HG03460 (cell line): ENCODE measurements around the gene SMYD4.
"Not testable (repeated sequence)": the region's sequence is repeated elsewhere in the genome, so short reads cannot be mapped to it uniquely, and the experiment has no call there.

Source experiments
- ATAC-seq: cut with Tn5 transposase; IDR thresholded peaks from one replicate; pipeline ENCODE4 v1.9.1; 2021; ENCODE audit not compliant: unreplicated experiment

SMYD4 gene

DNA sequence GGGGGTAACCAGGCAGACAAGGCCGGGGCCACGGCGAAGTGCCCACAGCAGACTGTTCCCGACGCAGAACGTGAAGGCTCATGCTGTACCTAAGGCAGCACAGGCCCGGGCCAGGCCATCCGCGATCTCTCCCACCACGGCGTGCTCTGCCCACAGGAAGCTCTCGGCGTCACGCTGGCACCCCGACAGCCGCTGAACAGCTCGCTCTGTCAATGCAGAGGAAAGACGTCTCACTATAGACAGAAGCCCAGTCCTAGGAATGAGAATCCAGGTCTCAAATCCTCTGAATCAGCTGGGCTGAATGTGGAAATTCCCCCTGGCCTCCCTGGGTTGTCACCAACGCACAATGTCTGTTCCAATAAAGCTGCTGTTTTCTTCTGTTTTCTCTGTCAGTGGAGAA, 46.4 kb downstream of the SMYD4 start:
- no peak for ATAC-seq

DNA sequence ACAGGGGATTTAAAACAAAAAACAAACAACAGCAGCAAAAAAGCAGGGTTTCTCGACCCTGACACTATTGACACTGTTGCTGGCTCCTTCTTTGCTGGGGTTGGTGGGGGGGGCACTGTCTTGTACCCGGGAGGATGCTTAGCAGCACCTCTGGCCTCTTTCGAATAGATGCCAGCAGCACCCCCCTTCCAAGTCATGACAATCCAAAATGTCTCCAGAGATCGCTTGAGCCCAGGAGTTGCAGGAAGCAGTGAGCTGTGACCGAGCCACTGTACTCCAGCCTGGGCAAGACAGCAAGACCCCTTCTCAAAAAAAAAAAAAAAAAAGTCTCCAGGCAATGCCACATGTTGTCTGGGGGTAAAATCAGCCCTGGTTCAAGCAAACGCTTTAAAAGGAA, 47.5 kb downstream of the SMYD4 start:
- ATAC-seq, result no peak

DNA sequence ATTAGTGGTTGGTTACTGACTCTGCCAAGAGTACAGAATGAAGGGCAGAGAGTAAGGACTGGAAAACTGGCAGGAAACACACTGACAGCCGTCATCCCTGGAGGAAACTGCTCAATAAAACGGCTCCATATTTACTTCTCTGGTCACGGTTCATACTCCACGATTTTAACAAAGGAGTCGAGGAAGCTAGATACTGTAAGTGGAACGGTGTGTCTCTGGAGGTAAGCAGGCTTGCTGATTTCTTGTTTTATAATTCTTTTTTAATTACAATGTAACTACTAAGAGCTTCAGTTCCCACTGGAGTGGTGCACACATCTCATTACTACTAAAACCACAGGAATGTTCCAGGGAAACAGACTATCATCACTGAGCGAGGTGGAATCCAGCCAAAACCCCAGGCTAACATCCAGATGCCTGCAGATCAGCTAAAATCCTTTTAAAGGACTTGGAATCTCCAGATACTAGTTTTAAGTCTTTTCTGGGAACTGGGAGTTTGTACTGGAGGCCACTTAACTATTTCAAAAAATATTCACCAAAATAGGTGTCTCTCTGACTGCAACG, 50.1 kb downstream of the SMYD4 start:
- no peak for ATAC-seq

DNA sequence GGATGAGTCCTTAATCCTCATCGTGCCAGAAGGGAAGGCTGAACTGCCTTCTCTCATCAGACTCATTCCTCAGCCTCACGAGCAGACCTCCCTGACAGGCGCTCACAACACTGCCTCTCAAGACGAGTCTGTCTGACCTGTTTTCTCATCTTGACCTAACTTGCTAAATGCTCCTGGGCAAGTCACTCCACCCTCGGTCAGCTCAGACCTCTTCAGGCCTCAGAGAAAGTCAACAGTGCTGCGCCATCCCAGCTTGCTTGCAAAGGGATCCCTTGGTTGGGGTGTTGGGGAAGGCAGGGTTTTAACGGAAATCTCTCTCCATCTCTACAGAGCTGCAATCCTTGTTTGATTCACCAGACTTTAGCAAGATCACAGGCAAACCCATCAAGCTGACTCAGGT, 52.8 kb downstream of the SMYD4 start:
- ATAC-seq, result no peak

DNA sequence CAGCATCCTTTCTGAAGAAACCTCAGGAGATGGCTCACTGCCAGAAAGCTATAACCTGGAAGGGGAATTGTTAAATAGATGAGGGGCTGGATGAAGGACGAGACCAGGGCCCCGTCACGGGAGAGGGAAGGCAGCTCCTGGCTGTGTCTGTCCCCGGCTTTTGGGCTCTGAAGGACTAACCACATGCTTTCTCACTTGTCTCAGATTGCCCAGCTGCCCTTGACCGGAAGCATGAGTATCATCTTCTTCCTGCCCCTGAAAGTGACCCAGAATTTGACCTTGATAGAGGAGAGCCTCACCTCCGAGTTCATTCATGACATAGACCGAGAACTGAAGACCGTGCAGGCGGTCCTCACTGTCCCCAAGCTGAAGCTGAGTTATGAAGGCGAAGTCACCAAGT, 53.4 kb downstream of the SMYD4 start:
- ATAC-seq, result no peak

DNA sequence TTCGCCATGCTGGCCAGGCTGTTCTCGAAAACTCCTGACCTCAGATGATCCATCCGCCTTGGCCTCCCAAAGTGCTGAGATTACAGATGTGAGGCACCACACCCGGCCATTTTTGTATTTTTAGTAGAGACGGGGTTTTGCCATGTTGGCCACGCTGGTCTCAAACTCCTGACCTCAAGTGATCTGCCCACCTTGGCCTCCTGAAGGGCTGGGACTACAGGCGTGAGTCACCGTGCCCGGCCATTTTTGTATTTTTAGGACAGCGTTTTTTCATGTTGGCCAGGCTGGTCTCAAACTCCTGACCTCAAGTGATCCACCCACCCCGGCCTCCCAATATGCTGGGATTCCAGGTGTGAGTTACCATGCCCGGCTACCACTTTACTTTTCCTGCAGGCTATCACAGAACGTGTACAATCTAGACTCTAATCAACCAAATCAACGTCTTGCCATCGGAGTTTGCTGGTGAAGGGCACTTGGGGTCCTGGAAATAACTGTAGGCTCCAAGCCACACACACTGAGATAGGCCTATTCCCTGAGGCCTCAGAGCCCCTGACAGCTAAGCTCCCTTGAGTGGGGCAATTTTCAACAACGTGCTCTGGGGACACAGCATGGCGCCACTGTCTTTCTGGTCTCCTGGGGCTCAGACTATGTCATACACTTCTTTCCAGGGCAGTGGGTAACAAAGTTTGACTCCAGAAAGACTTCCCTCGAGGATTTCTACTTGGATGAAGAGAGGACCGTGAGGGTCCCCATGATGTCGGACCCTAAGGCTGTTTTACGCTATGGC, 55.1 kb downstream of the SMYD4 start:
- ATAC-seq, result no peak

DNA sequence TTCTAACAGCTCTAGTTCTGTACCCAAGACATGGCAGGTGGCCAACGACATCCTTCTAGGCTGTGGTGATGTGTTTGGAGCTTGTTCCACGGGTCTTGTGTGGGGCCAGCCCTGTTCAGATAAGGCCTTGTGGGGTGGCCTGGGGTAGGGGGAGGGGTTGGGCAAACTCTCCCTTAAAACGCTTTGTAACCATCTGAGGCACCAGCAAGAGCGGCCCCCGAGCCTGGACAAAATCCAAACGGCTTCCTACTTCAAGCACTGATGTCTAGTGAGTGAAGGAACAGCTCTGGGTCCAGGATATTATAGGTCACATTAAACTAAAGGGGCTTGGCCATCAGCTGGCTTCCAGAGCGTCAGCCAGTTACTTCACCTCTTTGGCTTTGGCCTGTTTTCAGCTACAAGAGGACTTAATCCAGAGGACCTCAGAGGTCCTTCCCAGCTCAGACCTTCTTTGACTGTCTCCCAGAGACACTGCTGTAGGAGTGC, 56.0 kb downstream of the SMYD4 start:
- ATAC-seq, result no peak

DNA sequence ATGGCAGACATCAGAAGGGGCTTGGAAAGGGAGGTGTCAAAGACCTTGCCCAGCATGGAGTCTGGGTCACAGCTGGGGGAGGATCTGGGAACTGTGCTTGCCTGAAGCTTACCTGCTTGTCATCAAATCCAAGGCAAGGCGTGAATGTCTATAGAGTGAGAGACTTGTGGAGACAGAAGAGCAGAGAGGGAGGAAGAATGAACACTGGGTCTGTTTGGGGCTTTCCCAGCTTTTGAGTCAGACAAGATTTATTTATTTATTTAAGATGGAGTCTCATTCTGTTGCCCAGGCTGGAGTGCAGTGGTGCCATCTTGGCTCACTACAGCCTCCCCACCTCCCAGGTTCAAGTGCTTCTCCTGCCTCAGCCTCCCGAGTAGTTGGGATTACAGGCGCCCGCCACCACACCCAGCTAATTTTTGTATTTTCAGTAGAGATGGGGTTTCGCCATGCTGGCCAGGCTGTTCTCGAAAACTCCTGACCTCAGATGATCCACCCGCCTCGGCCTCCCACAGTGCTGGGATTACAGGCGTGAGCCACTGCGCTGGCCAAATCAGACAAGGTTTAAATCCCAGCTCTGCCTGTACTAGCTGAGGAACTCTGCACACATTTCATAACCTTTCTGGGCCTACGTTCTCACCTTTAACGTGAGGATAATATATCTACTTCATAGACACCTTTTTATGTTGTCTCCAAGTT, 56.6 kb downstream of the SMYD4 start:
- not testable (repeated sequence) for ATAC-seq

DNA sequence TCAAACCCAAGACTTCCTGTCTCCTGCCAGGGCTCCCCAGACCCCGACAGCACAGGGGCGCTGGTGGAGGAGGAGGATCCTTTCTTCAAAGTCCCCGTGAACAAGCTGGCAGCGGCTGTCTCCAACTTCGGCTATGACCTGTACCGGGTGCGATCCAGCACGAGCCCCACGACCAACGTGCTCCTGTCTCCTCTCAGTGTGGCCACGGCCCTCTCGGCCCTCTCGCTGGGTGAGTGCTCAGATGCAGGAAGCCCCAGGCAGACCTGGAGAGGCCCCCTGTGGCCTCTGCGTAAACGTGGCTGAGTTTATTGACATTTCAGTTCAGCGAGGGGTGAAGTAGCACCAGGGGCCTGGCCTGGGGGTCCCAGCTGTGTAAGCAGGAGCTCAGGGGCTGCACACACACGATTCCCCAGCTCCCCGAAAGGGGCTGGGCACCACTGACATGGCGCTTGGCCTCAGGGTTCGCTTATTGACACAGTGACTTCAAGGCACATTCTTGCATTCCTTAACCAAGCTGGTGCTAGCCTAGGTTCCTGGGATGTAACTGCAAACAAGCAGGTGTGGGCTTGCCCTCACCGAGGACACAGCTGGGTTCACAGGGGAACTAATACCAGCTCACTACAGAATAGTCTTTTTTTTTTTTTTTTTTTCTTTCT, 59.8 kb downstream of the SMYD4 start:
- ATAC-seq, result no peak

DNA sequence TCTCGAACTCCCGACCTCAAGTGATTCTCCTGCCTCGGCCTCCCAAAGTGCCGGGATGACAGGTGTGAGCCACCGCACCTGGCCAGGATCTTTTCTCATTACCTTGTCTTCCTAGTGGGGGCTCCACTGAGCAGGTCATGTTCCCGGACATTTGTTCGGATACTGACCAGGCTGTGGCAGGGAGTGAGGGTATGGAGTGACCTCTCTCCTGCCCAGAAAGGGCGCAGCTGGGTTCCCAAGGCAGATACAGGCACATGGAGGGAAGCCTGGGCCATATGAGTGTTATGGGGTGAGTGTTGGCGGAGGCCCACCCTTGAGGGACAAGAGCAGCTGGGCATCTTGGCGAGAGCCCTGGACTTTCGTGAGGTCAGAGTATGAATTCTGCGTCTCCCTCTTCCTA, 62.3 kb downstream of the SMYD4 start:
- ATAC-seq, result no peak

DNA sequence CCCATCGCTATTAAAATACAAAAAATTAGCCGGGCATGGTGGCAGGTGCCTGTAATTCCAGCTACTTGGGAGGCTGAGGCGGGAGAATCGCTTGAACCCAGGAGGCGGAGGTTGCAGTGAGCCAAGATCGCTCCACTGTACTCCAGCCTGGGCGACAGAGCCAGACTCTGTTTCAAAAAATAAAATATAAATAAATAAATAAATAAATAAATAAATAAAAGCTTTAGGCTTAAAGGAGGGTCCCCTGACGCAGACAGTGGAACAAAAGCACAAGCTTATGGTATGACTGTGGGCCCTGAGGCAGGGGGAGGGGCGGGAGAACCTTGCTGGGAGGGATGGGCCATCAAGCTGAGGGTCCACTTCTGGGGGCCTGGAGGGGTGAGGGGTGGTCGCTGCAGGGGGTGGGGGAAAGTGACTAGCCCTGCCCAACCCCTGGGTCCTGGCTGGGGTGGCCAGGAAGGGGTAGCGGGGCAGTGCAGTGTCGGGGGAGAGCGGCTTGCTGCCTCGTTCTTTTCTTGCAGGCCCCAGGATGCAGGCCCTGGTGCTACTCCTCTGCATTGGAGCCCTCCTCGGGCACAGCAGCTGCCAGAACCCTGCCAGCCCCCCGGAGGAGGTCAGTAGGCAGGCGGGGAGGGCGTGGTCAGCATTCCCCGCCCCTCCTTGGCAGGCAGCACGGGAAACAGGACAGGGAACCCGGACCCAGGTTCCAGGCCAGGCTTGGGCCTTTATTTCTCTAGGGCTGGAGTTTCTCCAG, 63.1 kb downstream of the SMYD4 start:
- ATAC-seq, result no peak

DNA sequence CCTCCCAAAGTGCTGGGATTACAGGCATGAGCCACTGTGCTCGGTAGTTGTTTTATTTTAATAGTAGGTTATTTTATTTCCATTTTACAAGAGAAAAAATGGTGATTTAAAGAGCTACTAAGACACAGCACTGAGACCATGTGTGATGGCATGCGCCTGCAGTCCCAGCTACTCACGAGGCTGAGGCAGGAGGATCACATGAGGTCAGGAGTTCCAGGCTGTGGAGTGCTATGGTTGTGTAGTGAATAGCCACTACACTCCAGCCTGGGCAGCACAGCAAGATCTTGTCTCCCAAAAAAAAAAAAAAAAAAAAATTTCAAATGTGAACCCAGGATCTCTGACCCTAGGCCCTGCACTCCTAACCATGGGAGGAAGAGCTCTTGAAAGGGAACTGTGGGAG, 64.1 kb downstream of the SMYD4 start:
- no peak for ATAC-seq

DNA sequence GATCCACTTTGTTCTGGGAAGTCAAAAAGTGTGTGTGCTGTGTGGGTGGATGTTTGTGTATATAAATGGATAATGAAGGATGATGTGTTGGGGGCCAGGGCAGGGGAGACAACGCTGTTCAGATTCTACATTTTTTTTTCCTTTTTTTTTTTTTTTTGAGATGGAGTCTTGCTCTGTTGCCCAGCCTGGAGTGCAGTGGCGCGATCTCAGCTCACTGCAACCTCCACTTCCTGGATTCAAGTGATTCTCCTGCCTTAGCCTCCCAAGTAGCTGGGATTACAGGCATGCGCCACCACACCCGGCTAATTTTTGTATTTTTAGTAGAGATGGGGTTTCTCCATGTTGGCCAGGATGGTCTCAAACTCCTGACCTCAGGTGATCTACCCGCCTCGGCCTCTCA, 65.0 kb downstream of the SMYD4 start:
- ATAC-seq, result not testable (repeated sequence)

DNA sequence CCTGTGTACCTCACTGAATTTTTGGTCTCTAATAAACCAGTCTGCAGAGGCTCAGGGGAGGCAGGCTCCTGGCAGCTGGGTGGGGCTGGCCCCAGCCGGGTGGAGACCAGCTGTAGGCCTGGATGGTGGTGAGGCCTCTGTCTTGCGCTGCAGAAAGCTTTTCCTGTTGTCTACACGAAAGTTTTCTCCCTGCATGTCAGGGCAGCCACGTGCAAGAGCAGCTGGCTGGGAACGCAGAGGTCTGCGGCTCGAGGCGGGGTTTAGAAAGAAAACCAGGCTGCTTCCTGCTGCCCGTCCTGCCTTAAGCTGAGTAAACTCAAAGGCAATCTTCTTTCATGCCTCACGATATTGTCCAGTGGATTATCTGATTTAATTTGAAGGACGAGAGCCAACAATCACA, 65.4 kb downstream of the SMYD4 start:
- ATAC-seq, result no peak

DNA sequence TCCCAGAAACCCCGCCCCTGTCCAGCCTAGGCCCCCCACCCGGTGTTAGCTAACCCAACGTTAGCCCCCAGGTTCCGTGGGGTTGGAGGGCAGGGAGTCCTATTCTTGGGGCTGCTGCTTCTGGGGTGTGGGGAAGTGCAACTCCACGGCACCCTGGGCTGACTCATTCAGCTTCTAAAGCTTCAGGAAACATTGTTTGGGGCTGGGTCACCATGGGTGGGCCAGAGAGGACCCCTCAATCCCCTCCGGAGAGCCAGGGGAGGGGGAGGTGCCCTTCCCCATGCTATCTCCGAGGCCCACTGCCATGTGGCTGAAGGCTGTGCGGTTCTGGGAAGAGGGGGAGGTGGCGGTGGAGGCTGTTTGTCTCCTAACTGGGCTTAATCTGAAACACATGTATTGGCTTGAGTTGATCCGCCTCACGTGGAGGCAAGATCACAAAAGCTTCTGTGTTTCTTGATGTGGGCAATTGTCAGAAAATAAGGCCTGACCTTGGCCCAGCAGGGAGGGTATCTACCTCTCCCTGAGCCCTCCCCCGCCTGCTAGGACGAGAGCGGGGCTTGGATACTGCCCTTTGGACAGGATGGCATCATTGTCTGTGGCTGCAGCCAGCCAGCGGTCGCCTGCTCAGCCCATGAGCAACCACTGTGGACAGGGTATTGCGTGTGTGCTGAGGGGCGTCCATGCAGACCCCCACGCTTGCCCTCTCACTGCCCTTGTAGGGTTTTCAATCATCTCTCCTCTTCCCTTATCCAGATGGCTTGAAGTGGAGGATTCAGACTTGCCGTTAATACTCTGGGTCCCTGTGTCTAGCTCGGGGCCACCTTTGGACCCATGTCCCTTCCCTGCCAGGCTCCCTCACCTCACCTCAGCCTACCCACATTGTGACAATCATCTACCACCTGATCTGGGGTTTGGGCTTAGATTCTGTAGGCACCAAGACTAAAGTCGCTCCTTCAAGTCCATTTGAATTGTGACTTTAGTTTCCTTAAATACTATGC, 66.5 kb downstream of the SMYD4 start:
- ATAC-seq, result no peak

DNA sequence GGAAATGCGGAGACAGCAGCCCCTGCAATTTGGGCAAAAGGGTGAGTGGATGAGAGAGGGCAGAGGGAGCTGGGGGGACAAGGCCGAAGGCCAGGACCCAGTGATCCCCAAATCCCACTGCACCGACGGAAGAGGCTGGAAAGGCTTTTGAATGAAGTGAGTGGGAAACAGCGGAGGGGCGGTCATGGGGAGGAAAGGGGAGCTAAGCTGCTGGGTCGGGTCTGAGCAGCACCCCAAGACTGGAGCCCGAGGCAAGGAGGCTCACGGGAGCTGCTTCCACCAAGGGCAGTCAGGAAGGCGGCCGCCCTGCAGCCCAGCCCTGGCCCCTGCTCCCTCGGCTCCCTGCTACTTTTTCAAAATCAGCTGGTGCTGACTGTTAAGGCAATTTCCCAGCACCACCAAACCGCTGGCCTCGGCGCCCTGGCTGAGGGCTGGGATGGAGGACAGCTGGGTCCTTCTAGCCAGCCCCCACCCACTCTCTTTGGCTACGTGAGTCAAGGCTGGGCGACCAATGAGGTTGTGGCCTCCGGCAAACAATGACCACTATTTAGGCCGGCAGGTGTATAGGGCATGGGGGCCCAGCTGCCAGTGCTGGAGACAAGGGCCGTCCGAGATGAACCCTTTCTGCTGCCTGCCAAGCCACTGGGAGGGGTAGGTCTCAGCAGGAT, 67.3 kb downstream of the SMYD4 start:
- no peak for ATAC-seq

DNA sequence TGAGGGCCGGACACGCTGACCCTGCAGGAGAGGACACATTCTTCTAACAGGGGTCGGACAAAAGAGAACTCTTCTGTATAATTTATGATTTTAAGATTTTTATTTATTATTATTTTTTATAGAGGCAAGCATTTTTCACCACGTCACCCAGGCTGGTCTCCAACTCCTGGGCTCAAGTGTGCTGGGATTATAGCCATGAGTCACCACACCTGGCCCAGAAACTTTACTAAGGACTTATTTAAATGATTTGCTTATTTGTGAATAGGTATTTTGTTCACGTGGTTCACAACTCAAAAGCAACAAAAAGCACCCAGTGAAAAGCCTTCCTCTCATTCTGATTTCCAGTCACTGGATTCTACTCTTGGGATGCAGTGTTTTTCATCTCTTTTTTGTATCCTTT, 70.2 kb downstream of the SMYD4 start:
- no peak for ATAC-seq

DNA sequence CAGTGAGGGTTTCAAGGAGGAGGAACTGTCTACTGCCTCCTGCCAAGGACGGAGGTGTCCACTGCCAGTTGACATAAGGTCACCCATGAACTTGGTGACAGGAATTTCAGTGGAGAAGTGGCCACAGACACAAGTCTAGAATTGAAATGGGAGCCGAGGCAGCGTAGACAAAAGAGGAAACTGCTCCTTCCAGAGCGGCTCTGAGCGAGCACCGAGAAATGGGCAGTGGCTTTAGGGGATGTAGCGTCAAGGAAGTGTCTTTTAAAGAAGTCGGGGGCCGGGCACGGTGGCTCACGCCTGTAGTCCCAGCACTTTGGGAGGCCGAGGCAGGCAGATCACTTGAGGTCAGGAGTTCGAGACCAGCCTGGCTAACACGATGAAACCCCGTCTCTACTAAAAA, 70.9 kb downstream of the SMYD4 start:
- ATAC-seq, result no peak

DNA sequence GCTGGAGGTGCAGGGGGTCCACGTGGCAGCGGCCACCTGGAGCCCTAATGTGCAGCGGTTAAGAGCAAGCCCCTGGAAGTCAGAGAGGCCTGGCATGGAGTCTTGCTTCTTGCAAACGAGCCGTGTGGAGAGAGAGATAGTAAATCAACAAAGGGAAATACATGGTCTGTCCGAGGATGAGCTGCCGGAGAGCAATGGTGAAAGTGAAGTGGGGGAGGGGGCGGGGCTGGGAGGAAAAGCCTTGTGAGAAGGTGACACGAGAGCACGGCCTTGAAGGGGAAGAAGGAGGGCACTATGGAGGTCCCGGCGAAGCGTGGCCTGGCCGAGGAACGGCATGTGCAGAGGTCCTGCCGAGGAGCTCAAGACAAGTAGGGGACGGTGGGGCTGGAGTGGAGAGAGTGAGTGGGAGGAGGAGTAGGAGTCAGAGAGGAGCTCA, 73.9 kb downstream of the SMYD4 start:
- no peak for ATAC-seq
